GM21447 (cell line): ENCODE measurements around the gene LY6G6C.

Experiments
- ATAC-seq: cut with Tn5 transposase; IDR thresholded peaks from one replicate; pipeline ENCODE4 v1.9.1; 2021; ENCODE audit not compliant: unreplicated experiment

The LY6G6C gene, protein sequence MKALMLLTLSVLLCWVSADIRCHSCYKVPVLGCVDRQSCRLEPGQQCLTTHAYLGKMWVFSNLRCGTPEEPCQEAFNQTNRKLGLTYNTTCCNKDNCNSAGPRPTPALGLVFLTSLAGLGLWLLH

DNA sequence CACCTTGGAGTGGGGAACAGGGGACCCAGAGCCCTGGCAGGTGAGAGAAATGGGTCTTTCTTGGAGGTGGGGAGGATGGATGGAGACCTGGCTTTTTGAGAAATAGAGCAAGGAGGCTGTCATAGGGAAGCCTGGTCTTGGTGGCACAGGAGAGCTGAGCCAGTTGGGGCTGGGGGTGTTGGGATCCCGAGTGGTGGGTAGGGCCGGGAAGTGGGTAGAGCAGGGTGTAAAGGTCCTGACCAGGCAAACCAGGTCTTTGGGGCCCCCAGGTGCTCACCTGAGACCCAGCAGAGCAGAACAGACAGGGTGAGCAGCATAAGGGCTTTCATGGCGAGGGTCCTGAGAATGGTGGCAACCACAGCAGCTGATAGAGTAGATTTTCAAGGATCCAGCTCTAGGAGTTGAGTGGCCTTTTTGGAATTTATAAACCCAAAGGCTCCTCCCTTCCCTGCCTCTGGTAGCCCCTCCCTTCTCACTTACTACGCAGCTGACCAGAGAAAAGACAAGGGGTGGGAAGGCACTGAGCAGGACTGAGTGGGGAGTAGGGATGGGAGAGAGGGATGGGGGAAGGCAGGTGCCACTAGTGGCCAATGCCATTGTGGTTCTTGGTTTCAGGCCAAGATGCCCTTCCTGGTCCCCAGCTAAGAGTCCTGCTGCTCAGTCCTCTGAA lies at the start of gene LY6G6C:
Gene LY6G6C, minus strand, starts transcription at position 396 of the 670 bp plus-strand sequence. Its CDS starts 67 bp downstream, at position 329.
- ATAC-seq = no peak

DNA sequence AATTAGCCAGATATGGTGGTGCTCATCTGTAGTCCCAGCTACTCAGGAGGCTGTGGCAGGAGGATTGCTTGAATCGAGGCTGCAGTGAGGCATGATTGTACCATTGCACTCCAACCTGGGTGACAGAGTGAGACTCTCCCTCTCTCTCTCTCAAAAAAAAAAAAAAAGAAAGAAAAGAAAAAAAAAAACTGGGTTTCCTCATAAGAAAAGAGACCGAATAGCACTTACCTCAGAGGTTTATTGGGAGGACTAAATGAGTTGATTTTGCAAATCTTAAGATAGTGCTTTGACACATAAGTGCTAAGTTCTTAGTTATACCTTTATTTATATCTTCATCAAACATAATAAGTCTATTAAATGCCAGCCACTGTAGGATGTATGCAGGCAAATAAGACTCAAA lies 49.3 kb upstream of the LY6G6C start:
- ATAC-seq = no peak

DNA sequence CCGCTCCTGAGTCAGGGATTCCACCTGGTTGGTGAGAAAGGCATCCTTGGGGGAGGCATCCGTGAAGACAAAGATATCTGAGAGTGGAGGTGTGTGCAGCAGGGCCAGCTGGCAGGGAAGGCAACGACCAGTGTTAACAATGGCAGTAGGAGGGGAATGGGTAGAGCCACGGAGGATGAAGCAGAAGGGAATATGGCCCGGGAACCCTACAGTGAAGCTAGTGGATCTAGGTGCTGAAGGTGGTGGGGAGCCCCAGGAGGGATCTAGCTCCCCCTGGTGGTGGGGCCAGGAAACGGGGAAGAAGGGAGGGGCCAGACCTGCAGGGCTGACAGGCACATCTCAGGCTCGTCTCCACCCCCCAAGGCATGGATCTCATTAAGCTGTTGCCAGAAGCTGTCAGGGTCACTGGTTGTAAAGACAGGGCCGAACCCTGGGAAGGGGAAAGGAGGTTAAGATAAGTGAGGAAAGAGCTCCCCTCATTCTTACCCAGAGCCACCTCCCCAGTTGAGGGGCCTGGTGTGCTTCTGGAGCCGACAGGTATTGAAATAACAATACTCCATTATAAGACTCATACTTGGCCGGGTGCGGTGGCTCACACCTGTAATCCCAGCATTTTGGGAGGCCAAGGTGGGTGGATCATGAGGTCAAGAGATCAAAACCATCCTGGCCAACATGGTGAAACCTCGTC lies 48.3 kb upstream of the LY6G6C start:
- no peak for ATAC-seq

DNA sequence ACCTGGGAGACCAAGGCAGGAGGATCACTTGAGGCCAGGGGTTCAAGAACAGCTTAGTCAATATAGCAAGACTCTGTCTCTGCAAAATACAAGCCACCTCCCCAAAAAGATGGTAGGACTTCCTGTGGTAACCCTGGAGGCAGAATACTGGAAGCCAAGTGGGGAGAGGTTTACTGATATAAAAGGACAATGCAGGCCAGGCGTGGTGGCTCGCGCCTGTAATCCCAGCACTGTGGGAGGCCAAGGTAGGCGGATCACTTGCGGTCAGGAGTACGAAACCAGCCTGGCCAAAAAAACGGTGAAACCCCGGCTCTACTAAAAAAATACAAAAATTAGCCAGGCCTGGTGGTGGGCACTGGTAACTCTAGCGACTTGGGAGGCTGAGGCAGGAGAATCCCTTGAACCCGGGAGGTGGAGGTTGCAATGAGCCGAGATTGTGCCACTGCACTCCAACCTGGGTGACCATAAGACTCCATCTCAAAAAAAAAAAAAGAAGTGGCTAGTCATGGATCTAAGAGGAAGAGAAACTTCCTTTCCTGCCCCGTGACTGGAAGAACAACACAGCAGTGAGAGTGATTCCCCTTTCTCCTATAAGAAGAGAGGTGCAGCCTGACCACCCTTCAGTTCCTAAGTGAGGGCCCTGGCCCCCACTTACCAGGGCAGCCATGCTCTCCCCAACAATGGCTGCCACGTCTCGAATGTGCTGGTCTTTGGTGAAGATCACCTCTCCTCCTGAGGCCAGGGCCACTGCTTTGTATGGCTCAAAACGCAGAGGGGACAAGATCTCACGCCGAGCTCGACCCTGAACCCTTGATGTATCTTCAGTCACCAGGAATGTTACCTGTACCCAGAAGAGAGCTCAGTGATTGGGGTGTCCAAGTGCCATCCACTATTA lies 47.1 kb upstream of the LY6G6C start:
- no peak for ATAC-seq

DNA sequence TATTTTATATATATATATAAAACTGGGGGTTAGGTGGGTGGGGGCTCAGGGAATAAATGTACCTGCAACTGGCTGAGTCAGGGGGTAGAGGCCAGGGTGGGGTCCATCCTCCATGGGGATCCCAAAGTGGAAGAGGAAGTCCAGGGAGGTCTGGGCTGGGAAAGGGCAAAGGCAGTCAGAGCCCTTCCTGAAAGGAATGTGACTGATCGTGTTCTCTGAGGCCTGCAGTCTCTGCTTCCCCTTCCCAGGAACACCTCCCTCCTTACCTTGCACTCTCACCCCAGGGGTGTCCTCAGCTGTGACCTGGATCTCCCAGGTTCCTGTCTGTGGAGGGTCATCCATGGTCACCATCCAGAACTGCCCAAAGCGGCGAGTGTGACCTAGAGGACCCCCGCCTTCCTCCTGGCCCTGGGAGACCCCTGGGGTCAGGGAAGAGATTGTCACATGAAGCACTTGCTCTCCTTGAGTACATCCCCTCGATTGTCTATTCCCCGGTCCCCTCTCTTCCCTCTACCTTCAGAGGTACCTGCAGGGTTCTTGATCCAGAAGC lies 45.6 kb upstream of the LY6G6C start:
- ATAC-seq = no peak

DNA sequence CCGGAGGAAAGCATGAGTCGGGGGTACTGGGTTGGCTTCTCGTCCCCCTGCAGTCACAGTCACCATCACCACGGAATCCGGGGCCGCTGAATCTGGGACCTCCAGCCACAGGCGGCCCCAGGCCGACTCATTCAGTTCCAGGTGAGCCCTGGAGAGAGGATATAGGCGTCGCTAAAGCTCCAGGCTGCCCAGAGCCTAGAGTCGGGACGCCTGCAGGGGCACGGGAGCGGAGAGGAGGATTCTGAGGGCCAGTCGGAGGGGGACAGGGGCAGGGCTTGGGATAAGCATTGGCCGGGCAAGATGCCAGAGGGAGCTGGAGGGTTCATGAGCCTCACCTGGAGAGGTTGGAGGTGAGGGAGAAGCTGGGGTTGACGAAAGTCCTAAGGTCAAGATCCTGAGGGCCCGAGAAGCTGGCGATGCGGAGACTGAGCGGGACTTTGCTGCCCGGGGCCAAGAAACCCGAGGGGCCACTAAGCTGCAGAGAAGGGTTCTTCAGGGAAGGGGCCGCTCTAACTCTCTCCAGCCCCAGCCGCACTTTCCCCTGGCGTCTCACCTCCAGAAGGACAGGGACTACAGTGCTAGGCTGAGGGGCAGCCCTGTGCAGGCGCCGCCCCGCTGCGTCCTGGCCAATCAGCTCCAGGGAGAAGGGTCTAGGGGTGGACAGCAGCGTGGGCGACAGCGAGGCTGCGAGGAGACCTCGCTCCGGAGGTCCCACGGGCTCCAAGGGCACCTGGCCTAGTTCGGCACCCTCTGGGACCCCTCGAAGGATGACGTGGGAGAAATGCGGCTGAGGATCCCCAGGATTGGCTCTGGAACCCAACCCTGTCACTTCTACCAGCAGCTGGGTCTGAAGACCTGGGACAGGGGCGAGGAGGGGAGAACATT lies 44.6 kb upstream of the LY6G6C start:
- ATAC-seq = no peak

DNA sequence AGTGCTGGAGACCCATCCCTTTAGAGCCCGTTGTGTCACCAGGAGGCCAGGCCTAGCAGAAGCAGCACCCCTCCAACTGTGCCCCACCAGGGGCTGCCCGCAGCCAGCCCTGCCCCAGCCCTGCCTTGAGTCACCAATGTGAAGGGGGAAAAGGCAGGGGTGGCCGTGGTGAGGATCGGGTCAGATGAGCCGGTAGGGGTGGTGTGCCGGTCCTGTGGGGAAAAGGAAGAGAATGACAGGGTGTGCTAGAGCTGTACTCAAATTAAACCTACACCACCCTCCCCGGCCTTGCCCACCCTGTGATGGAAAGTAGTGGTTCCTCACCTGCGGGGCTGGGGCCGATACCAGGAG lies 44.0 kb upstream of the LY6G6C start:
- no peak for ATAC-seq

DNA sequence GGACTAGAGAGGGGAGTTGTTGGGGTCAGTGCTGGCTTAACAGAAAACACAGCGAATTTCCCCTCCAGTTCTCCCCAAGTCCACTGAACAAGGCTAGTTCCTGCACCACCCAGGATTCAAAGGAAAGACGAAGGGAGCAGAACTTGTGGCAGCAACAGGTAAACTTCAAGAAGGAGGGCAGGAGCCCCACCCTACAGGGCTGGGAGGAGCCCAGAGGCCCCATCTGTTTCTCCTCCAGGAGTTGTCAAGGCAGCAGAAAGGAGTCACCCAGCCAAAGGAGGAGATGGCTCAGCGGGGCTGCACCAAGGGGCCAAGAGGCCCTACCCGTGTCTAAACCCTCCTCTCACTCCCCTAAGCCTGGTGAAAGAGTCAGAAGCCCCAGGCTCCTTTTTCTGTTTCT lies 42.7 kb upstream of the LY6G6C start:
- ATAC-seq = no peak

DNA sequence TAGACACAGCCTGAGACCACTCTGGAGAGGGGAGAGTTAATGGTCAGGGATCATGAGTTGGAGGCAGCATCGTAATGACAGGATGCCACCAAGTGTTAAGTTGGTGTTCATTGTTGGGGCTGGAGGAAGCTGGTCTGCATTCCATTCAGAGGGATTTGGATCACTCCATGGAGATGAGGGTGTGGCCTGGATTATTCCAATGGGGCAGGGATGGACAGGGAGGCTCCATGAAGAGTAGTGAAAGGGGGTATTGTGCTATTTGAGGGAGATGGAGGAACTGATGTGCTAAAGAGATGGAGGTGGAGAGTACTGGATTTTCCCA lies 42.0 kb upstream of the LY6G6C start:
- ATAC-seq = no peak

DNA sequence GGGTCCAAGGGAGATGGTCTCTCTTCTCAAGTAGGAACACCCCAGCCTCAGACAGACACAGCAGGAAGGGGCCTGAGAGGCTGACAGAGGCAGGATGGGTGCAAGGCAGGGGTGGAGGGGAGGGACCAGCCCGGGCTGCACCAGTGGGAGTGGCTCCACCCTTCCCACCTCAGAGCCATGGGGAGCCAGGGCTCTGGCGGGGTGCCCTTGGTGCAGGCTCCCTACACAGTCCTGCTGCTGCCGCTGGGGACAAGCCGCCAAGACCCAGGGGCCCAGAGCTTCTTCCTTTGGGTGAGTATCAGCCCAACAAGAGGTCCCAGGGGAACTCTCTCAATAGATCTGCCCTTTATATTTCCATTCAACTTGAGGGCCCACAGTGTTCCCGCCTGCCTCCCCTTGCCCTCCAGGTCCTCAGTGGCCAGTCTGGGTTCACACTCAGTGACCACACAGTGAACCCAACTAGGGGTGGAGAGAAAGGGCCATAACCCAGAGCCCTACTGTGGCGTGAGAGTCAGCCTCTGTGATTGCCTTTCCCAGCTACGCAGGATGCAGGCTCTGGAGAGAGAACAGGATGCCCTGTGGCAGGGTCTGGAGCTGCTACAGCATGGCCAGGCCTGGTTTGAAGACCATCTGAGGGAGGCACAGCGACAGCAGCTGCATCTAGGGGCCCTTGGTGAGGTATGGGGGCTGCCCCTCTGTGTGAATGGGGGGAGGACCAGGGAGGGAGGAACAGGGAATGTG lies 41.5 kb upstream of the LY6G6C start:
- ATAC-seq = no peak

DNA sequence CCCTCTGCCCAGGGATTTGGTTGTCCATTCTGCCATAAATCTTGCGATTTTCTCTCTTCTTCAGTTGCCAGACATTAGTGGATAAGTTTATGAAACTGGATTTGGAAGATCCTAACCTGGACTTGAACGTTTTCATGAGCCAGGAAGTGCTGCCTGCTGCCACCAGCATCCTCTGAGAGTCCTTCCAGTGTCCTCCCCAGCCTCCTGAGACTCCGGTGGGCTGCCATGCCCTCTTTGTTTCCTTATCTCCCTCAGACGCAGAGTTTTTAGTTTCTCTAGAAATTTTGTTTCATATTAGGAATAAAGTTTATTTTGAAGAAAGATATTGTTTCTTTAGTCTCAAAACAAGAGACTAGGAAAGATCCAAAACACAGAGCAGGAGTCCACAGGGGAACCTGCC lies 40.8 kb upstream of the LY6G6C start, which contains the start of gene SAPCD1:
Gene SAPCD1, plus strand, starts transcription at position 301 of the 400 bp plus-strand sequence. CDS start 399 bp downstream, outside the sequence.
- no peak for ATAC-seq

DNA sequence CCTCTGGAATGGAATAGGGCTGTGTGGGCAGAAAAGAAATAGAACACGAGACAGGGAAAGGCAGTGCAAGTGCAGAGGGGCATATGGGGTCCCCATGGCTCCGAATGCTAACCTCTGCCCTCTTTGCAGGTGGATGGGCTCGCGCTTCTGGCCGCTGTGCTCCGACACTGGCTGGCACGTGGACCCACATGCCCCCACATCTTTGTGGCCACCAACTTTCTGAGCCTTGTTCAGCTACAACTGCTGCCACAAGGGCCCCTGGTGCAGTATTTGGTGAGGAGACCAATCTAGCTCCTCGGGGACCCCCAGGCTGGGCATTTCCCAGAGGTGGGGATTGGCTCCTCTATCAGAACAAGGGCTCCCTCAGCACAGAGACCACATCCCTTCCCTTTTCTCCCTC lies 39.8 kb upstream of the LY6G6C start:
- ATAC-seq = no peak

DNA sequence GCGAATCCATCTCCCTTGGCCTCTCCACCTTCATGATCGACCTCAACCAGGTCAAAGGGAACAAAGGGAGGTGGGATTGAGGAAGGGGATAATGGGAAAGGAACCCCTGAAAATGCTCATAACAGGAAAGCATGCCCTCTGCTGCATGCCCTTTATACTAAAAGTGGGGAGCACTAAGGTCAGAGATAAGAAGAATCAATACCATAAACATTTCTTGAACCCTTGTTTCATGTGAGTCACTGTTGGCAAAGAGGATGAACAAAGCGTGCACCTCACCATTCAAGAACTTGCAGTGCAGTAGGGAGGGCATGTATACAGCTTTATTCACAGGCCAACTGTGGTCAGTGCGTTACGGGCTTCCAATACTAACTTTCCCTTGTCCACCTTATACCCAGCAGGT lies 39.2 kb upstream of the LY6G6C start:
- no peak for ATAC-seq

DNA sequence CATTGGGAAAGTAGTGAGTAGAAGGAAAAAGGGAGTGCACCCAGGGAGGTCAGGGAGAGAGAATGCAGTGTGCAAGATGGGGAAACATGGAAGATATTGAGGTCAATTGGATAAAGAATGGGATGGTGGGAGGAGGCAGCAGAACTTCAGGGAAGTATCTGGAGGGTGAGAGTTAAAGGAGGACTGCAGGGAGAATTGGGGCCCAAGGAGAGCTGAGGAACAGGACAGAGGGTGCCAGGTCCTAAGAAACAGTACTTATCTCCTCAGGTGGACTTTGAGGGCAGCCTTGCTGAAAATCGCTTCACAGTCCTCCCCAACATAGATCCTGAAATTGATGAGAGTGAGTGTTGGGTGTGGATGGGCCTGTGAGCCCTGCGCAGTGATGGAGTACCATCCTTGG lies 36.7 kb upstream of the LY6G6C start:
- ATAC-seq = no peak

DNA sequence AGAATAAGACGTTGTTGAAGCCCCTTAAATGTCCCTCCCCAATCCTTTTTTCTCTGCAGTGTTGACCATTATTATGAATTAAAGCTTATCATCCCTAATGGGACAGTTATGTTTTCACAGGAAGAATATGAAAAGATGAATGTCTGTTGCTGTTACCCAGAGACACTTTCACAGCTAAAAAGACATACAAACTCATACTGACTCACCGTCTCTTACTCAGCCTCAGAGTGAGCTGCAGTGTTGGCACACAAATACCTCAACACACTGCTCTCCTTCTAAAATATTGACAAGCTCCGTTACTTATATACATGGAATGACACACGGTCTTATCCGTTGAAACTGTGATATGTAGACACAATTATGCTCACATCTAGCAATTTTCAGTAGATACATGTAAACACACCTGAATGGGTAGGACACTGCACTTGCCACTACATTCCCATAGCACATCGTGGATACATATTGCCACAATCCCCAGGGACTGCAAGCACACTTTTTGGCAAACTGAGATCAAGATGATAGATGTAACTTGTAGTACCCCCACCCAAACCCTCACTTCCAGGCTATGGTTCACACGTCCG lies 31.3 kb upstream of the LY6G6C start:
- ATAC-seq = no peak

DNA sequence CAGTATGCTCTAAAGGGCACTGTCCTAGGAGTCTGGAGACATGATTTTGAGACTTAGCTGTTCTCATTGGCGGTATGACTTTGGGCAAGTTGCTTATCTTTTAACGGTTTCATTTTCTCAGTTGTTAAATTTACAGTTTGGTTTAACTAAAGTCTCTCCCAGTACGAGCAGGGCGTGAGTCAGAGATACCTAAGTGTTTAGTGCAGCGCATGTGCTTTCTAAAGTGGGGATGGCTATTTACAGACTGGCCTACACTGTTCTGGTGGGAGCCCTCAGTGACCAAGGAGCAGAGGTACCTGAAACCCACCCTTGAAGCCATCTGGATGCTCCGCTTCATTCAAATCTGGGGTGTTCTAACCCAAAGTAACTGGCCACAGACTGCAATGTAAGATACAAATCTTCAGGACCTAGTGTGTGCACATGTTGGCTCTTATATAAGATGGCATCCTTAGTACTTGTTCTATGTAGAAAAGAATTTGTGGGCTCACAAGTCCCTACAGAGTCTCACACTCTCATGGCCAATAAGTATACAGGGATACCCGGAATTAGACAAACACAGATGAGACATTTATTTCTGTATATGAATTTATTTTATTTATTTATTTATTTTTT lies 29.0 kb upstream of the LY6G6C start:
- ATAC-seq = no peak

DNA sequence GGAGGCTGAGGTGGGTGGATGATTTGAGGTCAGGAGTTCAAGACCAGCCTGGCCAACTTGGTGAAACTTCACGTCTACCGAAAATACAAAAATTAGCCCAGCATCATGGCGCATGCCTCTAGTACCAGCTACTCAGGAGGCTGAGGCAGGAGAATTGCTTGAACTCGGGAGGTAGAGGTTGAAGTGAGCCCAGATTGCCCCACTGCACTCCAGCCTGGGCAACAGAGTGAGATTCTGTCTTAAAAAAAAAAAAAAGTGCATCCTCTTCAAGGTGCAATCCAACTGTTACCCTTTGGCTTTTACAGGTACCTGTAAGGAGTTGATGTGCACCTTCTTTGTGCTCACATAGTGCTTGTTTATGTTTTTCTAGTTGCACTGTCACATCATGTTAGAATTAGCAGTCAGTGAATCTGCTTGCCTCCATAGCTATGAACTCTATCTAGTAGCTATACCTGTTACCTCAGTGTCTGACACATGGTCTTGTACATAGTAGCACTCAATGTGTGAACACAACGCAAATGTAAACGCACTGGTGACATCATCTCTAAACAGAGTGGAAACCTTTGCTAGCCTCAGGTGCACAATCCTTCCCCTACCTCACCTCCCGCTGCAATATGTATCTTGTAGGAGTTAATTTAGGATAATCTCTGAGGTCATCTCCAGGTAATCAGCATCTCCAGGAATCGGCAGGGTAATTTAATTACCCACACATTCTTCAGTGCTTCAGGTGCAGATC lies 27.9 kb upstream of the LY6G6C start:
- ATAC-seq = no peak

DNA sequence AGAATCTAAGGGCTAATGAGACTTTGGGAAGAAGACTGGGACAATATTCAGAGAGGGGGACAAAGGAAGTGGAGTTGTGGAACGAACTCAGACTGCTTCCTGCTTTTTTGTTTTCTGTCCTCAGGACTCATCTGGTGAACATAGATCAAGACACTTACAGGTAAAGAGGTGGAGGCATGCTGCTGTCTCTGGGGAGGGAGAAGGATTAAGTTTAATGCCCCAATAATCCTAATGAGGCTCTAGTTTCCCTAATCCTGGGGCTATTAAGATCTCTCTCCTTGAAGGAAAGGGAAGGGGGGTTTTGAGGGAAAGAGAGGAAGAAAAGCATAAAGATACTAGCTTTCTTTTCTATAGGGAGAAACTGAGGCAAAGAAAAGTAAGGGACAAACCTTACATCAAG lies 22.9 kb upstream of the LY6G6C start:
- ATAC-seq = no peak
